ENCODE data around the gene ITM2B. TPM values are rescaled to one million over a fixed set of nuclear protein-coding genes. Genes with fewer than 3 reads are reported as not detected.

Gene ITM2B
- total RNA-seq, 1 donor from 2014 or later: 196 TPM

DNA sequence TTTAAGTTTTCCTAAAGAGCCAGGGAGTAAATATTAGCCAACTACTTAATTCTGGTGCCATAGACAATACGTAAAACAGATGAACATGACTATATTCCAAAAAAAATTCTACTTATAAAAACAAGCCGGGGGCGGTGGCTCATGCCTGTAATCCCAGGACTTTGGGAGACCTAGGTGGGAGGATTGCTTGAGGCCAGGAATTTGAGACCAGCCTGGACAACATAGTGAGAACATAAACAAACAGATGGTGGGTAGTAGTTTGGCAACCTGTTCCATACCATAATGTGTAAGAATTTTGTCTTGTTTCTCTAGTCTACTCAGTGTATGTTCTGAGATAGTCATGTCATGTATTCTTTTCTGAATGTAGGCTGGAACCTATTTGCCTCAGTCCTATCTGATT, 25.4 kb downstream of the ITM2B start:
- peaks cover 52% of the 10 kb centered on the region for H3K36me3 Mint-ChIP-seq (ENCODE audit: insufficient read depth)
- DNase-seq (ENCODE audit: low spot score, unreplicated experiment): no peak
- no peak overlapping the region for H3K4me3 Mint-ChIP-seq (ENCODE audit: low read depth)
- TF ChIP-seq, protein P1, sequence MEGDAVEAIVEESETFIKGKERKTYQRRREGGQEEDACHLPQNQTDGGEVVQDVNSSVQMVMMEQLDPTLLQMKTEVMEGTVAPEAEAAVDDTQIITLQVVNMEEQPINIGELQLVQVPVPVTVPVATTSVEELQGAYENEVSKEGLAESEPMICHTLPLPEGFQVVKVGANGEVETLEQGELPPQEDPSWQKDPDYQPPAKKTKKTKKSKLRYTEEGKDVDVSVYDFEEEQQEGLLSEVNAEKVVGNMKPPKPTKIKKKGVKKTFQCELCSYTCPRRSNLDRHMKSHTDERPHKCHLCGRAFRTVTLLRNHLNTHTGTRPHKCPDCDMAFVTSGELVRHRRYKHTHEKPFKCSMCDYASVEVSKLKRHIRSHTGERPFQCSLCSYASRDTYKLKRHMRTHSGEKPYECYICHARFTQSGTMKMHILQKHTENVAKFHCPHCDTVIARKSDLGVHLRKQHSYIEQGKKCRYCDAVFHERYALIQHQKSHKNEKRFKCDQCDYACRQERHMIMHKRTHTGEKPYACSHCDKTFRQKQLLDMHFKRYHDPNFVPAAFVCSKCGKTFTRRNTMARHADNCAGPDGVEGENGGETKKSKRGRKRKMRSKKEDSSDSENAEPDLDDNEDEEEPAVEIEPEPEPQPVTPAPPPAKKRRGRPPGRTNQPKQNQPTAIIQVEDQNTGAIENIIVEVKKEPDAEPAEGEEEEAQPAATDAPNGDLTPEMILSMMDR (IDR thresholded peaks at IDR 0.05; ENCODE audit: unreplicated experiment): no peak
- peaks cover 34% of the 10 kb centered on the region for H3K4me1 Mint-ChIP-seq (ENCODE audit: low read depth)
- peak overlapping the region; percentile 94 for H3K27ac Mint-ChIP-seq
- no peaks in the 10 kb centered on the region for H3K9me3 Mint-ChIP-seq (ENCODE audit: low read depth)
- H3K27me3 Mint-ChIP-seq: no peaks in the 10 kb centered on the region

DNA sequence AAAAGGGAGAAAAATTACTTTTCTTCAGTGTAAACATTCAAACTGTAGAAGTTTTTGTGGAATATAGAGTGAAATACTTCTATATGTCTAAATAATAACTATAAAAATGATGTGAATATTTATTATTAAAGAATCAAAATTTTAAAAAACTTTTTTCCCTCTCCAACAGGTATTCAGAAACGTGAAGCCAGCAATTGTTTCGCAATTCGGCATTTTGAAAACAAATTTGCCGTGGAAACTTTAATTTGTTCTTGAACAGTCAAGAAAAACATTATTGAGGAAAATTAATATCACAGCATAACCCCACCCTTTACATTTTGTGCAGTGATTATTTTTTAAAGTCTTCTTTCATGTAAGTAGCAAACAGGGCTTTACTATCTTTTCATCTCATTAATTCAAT, 28.0 kb downstream of the ITM2B start:
- no peaks in the 10 kb centered on the region for H3K9me3 Mint-ChIP-seq (ENCODE audit: low read depth)

DNA sequence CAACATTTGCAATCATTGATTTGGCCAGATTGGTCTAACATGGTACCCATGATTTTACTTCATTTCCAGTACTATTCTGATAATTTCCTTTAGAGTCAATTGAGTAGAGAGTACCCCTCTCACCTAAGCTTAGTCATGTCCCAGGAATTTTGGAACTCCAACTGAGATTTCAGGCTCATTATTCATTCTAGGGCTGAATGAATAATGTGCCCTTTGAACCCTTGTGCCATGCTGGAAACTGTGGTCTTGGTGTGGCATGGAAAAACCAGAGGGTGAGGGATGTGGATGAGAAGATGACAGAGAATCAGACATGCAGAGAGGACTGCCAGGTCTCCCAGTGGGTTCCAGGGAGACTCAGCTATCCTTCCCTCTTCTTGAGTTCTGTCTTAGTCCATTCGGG, 30.2 kb downstream of the ITM2B start:
- Mint-ChIP-seq H3K27ac (no peak overlapping the region), H3K4me3 (ENCODE audit: low read depth) (no peak overlapping the region), H3K9me3 (ENCODE audit: low read depth) (no peaks in the 10 kb centered on the region), H3K36me3 (ENCODE audit: insufficient read depth) (peaks cover 43% of the 10 kb centered on the region), H3K27me3 (no peaks in the 10 kb centered on the region), H3K4me1 (ENCODE audit: low read depth) (peaks cover 9% of the 10 kb centered on the region)
- TF ChIP-seq, protein P1 (IDR thresholded peaks at IDR 0.05; ENCODE audit: unreplicated experiment): no peak
- DNase-seq (ENCODE audit: low spot score, unreplicated experiment): no peak

More for the DNA sequence above, 28.0 kb downstream of the ITM2B start:
- TF ChIP-seq, protein P1 (IDR thresholded peaks at IDR 0.05; ENCODE audit: unreplicated experiment): no peak
- Mint-ChIP-seq H3K4me3 (ENCODE audit: low read depth) (no peak overlapping the region), H3K27me3 (no peaks in the 10 kb centered on the region), H3K27ac (no peak overlapping the region), H3K4me1 (ENCODE audit: low read depth) (peaks cover 27% of the 10 kb centered on the region), H3K36me3 (ENCODE audit: insufficient read depth) (peaks cover 47% of the 10 kb centered on the region)
- DNase-seq (ENCODE audit: low spot score, unreplicated experiment): no peak

DNA sequence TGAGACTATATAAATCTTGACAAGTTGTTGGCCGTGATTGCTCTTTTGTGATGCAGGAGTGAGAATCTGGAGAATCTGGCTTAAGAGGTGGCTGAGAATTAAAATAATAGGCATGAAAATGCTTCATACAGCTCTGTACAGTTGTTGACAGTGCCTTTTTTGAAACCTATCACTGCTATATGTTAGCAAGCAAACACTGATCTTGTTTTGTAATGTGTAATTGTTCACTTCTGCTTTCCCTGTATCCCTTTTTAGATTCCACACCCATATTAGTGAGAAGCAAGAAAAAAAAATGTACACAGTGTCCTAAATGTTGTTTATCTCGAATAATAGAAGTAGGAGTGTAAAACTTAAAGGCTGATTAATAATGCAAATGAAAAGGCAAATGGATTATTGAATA, 31.1 kb downstream of the ITM2B start:
- DNase-seq (ENCODE audit: low spot score, unreplicated experiment): no peak
- TF ChIP-seq, protein P1 (IDR thresholded peaks at IDR 0.05; ENCODE audit: unreplicated experiment): no peak
- Mint-ChIP-seq H3K4me1 (ENCODE audit: low read depth) (peaks cover 4% of the 10 kb centered on the region), H3K4me3 (ENCODE audit: low read depth) (no peak overlapping the region), H3K27me3 (no peaks in the 10 kb centered on the region), H3K27ac (no peak overlapping the region), H3K36me3 (ENCODE audit: insufficient read depth) (peaks cover 40% of the 10 kb centered on the region), H3K9me3 (ENCODE audit: low read depth) (no peaks in the 10 kb centered on the region)

DNA sequence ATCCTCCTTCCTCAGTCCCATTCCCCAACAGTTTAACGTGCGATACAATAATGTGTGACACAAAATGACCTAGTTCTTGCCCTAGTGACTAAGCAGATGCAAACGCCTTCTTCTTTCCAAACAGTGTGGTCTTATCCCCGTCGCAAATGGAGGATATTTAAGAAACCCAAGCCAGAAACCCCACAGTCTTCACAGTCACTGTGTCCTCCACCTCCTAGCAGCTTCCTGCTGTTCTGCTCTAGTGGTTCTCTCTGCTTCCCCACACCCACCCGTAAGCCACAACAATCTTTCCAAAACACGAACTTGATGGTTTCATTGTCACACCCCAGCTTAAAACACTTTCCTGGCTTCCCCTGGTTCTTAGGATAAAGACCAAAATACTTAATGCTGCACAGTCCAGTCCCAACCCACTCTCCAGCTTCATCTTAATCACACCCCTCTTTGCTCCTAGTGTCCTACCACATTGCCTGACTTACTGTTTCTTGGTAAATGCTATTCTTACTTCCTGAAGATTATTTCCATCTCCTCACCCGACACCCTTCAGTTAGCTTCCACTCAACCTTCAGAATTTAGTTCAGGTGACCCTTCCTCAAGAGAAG, 32.3 kb downstream of the ITM2B start:
- H3K9me3 Mint-ChIP-seq (ENCODE audit: low read depth): no peaks in the 10 kb centered on the region

More for the DNA sequence above, 32.3 kb downstream of the ITM2B start:
- Mint-ChIP-seq H3K27ac (no peak overlapping the region), H3K36me3 (ENCODE audit: insufficient read depth) (peaks cover 37% of the 10 kb centered on the region), H3K27me3 (no peaks in the 10 kb centered on the region), H3K4me3 (ENCODE audit: low read depth) (no peak overlapping the region), H3K4me1 (ENCODE audit: low read depth) (peaks cover 1% of the 10 kb centered on the region)
- TF ChIP-seq, protein P1 (IDR thresholded peaks at IDR 0.05; ENCODE audit: unreplicated experiment): no peak
- no peak for DNase-seq (ENCODE audit: low spot score, unreplicated experiment)

All from progenitor cell of endocrine pancreas (in vitro differentiated cells).